Vagina (tissue), 2 donors: Measurements from ENCODE around the gene CELF5. TPM values are rescaled to one million over a fixed set of nuclear protein-coding genes. Genes with fewer than 3 reads are reported as not detected.

ENCODE experiments used
- DNase-seq, 2 donors: peaks; one replicate each; pipeline ENCODE4 v3.0.0-alpha.2; 2017; ENCODE audit errors: extremely low spot score in 2 of 2
- H3K27ac ChIP-seq: fragments of 200-600 bp; sonication (generic); one replicate; pipeline ENCODE4 v1.5.1; 2019
- H3K27me3 ChIP-seq: fragments of 200-600 bp; sonication (generic); one replicate; pipeline ENCODE4 v1.5.1; 2019
- H3K36me3 ChIP-seq, 2 donors: fragments of 200-600 bp; sonication (generic); one replicate each; pipeline ENCODE4 v1.5.1; 2017 to 2019
- H3K4me1 ChIP-seq: fragments of 200-600 bp; sonication (generic); one replicate; pipeline ENCODE4 v1.5.1; 2019
- H3K4me3 ChIP-seq, 2 donors: fragments of 200-600 bp; sonication (generic); 1 replicate in 1 of 2; 2 replicates in 1 of 2; pipeline ENCODE4 v1.5.1; 2016 to 2019
- H3K9me3 ChIP-seq: fragments of 200-600 bp; sonication (generic); one replicate; pipeline ENCODE4 v1.5.1; 2019
- POLR2A ChIP-seq, 2 donors: fragments of 450-650 bp; IDR thresholded peaks; one replicate each; pipeline ENCODE4 v1.6.1; 2017; ENCODE audit warnings: antibody characterized with exemption in 2 of 2, mild to moderate bottlenecking in 2 of 2, moderate library complexity in 2 of 2
- POLR2AphosphoS5 ChIP-seq, 2 donors: sonication (generic); formaldehyde crosslinking; IDR thresholded peaks; one replicate each; pipeline ENCODE4 v1.9.0; 2017; ENCODE audit warnings: antibody characterized with exemption in 2 of 2, mild to moderate bottlenecking in 2 of 2, low read depth in 1 of 2; ENCODE audit not compliant: insufficient read depth in 1 of 2
- intact Hi-C: fragments of 100-400 bp; cut with DNase I; formaldehyde crosslinking; loops from one replicate; pipeline ENCODE4 v1.15.1; 2023
- total RNA-seq: library from RNA; depleted of rRNA; stranded (reverse); fragments of >200 nt; gene quantifications from one replicate; pipeline ENCODE4 v1.2.3, GENCODE V29; 2016
- TF ChIP-seq, protein P1 (sequence below), 3 experiments: fragments of 450-650 bp in 2 of 3; fragments of 200-600 bp in 1 of 3; sonication (generic) in 1 of 3; IDR thresholded peaks; one replicate each; pipeline ENCODE4 v1.5.1; 2017 to 2019; ENCODE audit warnings: antibody characterized with exemption in 3 of 3, mild to moderate bottlenecking in 2 of 3, moderate library complexity in 2 of 3

The CELF5 gene
- total RNA-seq, 1 donor from 2014 or later, result not detected

DNA sequence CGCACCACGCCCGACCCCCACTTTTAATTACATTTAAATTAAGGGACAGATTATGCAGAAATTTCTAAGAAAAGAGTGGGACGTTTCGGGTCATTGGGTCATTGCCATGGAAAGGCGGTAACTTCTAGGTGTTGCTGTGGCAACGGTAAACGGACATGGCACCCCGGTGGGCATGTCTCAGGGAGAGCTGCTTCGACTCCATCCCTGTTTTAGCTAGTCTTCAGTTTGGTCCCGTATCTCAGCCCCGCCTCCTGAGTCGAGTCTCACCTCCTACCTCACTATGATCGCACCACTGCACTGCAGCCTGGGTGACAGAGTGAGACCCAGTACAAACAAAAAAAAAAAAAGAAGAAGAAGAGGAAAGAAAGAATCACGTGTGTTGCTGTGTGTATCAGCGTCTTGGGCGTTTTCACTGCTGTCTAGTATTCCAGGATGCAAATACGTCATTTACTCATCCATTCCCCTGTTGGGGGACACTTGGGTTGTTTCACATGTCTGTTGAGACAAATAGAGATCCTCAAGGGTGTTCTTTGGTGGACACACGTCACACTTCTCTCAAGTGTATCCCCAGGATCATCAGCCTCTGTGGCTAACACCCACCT, 41.7 kb downstream of the CELF5 start:
- TF ChIP-seq POLR2A (IDR thresholded peaks at IDR 0.05), result no peak
- TF ChIP-seq, protein P1, sequence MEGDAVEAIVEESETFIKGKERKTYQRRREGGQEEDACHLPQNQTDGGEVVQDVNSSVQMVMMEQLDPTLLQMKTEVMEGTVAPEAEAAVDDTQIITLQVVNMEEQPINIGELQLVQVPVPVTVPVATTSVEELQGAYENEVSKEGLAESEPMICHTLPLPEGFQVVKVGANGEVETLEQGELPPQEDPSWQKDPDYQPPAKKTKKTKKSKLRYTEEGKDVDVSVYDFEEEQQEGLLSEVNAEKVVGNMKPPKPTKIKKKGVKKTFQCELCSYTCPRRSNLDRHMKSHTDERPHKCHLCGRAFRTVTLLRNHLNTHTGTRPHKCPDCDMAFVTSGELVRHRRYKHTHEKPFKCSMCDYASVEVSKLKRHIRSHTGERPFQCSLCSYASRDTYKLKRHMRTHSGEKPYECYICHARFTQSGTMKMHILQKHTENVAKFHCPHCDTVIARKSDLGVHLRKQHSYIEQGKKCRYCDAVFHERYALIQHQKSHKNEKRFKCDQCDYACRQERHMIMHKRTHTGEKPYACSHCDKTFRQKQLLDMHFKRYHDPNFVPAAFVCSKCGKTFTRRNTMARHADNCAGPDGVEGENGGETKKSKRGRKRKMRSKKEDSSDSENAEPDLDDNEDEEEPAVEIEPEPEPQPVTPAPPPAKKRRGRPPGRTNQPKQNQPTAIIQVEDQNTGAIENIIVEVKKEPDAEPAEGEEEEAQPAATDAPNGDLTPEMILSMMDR (IDR thresholded peaks at IDR 0.05), result no peak
- TF ChIP-seq POLR2AphosphoS5 (IDR thresholded peaks at IDR 0.05; ENCODE audit: insufficient read depth in 1 of 2, low read depth in 1 of 2), result no peak
- H3K36me3 ChIP-seq, result no peaks in the 10 kb centered on the region
- no peaks in the 10 kb centered on the region for H3K9me3 ChIP-seq
- H3K4me1 ChIP-seq, result no peaks in the 10 kb centered on the region
- no peak overlapping the region for H3K27ac ChIP-seq
- no peak overlapping the region for H3K4me3 ChIP-seq
- H3K27me3 ChIP-seq, result no peaks in the 10 kb centered on the region
- DNase-seq, result no peak
- intact Hi-C loops, result no loop called here

GRCh38 chr19:3266792-3267514, 42.5 kb downstream of the CELF5 start:
- Histone ChIP-seq H3K4me1 (no peaks in the 10 kb centered on the region), H3K4me3 (no peak overlapping the region), H3K36me3 (no peaks in the 10 kb centered on the region), H3K9me3 (no peaks in the 10 kb centered on the region), H3K27me3 (no peaks in the 10 kb centered on the region), H3K27ac (no peak overlapping the region)
- DNase-seq, result no peak
- TF ChIP-seq POLR2A (IDR thresholded peaks at IDR 0.05) (no peak), POLR2AphosphoS5 (IDR thresholded peaks at IDR 0.05; ENCODE audit: insufficient read depth in 1 of 2, low read depth in 1 of 2) (no peak)
- TF ChIP-seq, protein P1 (IDR thresholded peaks at IDR 0.05), result no peak
- intact Hi-C loops, result no loop called here

GRCh38 chr19:3268326-3268725, 43.9 kb downstream of the CELF5 start:
- Histone ChIP-seq H3K27me3 (no peaks in the 10 kb centered on the region), H3K4me3 (no peak overlapping the region)
- intact Hi-C loops, result no loop called here

GRCh38 chr19:3268763-3269162, 44.3 kb downstream of the CELF5 start:
- TF ChIP-seq, protein P1 (IDR thresholded peaks at IDR 0.05), result no peak
- no peak for TF ChIP-seq POLR2A (IDR thresholded peaks at IDR 0.05)
- TF ChIP-seq POLR2AphosphoS5 (IDR thresholded peaks at IDR 0.05; ENCODE audit: insufficient read depth in 1 of 2, low read depth in 1 of 2), result no peak
- no peaks in the 10 kb centered on the region for H3K9me3 ChIP-seq
- no peaks in the 10 kb centered on the region for H3K4me1 ChIP-seq
- DNase-seq, result no peak
- no peaks in the 10 kb centered on the region for H3K36me3 ChIP-seq
- H3K27me3 ChIP-seq, result no peaks in the 10 kb centered on the region
- H3K27ac ChIP-seq, result no peak overlapping the region
- H3K4me3 ChIP-seq, result no peak overlapping the region
- intact Hi-C loops, result no loop called here

More at GRCh38 chr19:3268326-3268725, 43.9 kb downstream of the CELF5 start:
- H3K36me3 ChIP-seq, result no peaks in the 10 kb centered on the region
- H3K27ac ChIP-seq, result no peak overlapping the region
- no peak for DNase-seq
- H3K4me1 ChIP-seq, result no peaks in the 10 kb centered on the region
- no peaks in the 10 kb centered on the region for H3K9me3 ChIP-seq
- TF ChIP-seq, protein P1 (IDR thresholded peaks at IDR 0.05), result no peak
- TF ChIP-seq POLR2AphosphoS5 (IDR thresholded peaks at IDR 0.05; ENCODE audit: insufficient read depth in 1 of 2, low read depth in 1 of 2), result no peak
- TF ChIP-seq POLR2A (IDR thresholded peaks at IDR 0.05), result no peak
